HT-29 (cell line): ENCODE data around the gene CFAP410. TPM values are rescaled to one million over a fixed set of nuclear protein-coding genes. Genes with fewer than 3 reads are reported as not detected.
"Not testable (repeated sequence)": the region's sequence is repeated elsewhere in the genome, so short reads cannot be mapped to it uniquely, and the experiment has no call there.

ENCODE experiments used
- DNase-seq: peaks from one replicate; pipeline ENCODE4 v3.0.0-alpha.2; 2015; ENCODE audit warnings: low spot score
- total RNA-seq: library from RNA; depleted of rRNA; stranded (reverse); fragments of >200 nt; shearing (Covaris generic); gene quantifications from 2 replicates; pipeline ENCODE4 v1.2.3, GENCODE V29; 2014

Gene CFAP410
- total RNA-seq, 1 experiment from 2014 or later: 21.7 TPM

DNA sequence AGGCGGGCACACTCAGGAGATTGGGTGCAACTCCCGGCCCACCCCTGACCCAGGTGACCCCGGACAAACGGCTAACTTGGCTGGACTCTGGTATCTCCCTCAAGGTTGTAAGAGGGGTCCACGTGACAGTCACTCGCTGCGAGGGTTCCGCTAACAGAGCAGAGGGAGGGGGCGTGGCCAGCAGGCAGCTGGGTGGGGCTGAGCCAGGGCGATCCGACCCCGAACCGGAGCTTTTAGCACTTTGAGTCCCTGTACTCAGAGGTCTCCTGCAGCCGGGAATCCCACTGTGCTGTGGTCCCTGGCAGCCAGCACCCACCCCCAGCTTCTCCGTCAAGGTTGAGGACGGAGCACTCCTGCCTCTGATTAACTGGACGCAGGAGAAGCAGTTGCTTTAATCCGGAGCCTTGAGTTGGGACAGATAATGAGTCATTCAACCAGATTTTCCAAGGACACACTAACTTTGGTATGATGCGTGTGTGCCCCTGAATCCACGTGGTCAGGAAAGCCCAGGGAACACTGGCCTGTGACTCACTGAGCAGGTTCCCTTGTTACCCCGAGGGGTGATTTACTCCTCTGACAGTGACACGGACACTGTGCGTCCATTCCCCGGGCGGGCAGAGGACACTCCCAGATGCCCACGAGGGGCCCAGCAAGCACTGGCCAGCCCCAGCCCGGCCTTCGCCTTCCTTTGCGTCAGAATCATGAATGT lies 31.0 kb upstream of the CFAP410 start:
- no peak for DNase-seq

DNA sequence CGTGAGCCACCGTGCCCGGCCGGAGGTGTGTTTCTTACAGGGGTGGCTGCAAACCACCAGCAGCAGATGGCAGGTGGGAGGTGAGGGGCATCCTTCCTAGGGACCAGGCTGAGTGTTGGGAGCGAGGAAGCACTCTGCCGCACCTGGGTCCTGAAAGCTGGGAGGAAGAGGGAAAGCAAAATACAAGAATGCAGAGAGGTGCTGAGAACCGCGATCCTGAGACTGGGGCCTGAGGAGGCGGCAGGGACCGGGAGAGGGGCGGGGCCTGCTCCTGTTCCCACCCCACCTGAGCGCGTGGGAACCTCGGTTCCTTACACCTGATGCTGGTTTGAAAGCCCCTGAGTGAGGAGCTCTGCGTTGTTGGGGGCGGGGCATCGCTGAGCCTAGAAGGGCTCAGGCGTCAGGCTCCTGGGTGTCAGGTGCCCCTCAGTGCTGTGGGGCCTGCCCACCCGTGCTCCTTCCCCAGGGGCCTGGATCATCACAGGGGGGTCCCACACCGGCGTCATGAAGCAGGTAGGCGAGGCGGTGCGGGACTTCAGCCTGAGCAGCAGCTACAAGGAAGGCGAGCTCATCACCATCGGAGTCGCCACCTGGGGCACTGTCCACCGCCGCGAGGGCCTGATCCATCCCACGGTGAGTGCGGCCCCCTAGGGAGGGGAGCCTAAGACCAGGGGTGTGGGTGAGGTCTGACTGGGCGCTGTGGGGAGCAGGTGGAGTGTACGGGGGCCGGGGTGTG lies 29.7 kb upstream of the CFAP410 start:
- no peak for DNase-seq

DNA sequence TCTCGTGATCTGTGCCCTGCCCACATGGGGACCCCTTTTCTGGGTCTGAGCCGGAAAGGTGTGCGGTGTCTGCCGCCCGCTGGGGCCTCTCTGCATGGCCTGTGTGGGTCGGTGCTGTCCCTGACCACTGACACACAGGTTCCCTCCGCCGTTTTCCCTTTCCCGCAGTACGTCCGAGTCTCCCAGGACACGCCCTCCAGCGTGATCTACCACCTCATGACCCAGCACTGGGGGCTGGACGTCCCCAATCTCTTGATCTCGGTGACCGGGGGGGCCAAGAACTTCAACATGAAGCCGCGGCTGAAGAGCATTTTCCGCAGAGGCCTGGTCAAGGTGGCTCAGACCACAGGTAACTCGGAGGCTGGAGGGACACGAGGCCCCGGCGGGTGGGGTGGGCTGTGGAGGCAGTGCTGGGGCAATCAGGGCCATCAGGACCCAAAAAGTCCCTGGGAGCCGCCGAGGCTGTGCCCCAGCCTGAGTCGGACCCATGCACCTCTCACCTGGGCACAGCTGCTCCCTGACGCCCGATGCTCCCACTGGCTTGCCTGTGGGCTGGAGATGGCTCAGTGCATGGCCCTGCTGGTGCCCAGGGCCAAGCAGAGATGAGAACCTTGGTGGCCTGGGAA lies 27.5 kb upstream of the CFAP410 start:
- DNase-seq: no peak

DNA sequence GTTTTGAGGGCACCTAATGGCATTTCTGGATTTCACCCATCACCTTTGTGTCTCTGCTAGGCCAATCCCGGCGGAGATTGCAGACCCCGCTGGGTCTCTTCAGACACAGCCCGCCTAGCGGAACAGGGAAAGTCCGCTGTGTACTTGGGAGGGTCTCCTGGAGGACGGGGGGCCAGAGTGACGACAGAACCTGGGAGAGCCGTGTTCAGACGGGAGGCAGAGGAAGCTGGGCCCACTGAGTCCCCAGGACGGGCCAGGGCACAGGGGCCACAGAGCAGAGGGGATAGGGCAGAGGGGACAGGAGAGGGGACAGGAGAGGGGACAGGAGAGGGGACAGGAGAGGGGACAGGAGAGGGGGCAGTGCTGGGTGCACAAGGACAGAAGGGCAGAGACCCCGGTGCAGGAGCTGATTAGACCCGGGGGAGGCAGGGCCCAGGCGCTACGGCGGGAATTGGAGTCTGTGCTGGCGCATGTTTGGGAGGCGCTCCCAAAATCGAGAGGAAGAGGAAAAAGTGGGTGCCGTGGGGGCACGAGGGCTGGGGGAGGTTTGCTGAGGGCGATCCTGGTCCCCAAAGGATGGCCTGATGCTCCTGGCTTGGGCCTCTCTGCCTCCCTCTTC lies 26.9 kb upstream of the CFAP410 start:
- DNase-seq: no peak

DNA sequence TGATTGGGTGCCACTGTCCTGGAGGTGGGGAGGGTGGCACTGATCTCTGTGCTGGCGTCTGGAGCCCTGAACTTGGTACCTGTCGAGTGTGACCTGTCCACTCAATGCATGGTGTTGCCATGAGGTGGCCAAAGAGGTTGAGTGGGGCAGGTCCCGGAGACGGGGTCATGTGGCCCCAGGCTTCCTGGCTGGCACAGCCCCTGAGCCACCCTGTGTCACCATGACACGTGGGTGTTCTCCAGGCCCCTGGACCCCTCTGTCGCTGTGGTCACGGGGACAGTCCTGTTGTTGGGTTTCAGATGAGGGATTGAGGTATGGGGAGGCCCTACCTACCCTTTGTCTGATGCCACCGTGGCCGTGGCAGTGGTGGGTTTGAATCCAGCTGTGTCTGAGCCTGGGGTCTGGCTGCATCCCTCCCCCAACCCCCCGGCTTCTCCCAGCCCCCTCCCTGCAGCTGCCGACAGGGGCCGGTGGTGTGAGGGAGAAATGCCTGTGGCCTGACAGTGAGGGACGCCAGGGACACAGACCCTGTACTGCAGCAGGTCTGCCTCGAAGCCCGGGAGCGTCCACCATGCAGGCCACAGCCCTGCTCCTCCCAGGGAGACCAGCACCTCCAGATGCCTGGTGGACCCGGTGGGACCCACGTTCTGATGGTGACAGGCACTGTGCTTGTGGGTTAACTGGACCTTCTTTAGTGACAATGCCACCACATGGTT lies 26.2 kb upstream of the CFAP410 start:
- DNase-seq: no peak

DNA sequence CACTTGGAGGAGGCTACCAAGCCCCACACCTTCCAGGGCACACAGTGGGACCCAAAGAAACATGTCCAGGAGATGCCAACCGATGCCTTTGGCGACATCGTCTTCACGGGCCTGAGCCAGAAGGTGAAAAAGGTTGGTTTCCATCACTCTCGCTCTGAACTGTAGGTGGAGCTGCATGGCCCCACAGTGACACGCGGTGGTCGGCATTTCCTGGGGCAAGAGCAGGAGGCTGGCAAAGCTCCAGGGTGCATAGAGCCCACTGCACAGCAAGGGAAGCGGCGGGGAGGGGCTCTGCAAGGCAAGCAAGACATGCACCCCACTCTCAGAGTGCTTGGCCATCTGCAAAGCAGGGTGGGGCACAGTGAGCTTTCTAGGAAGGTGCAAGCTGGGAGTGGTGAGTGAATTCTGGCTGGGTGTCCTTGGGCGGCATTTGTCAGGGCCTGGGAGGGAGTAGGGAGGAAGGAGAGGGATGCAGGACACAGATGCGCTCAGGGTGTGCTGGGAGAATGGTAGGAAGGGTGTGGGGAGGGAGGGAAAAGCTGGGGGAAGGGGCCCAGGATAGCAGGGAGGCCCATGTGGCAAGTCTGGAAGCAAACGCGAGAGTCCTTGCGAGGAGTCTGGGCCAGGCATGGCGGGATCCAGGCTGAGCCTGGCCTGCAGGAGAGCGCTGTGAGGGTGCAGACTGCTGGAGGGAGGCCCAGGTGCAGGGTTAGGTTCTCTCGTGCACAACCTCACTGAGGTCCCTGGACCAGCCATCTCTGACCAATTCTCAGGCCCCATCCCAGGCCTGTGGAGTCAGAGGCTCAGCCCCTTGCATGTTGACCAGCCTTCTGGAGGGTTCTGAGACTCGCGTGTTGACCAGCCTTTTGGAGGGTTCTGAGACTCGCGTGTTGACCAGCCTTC lies 25.2 kb upstream of the CFAP410 start:
- DNase-seq: no peak

DNA sequence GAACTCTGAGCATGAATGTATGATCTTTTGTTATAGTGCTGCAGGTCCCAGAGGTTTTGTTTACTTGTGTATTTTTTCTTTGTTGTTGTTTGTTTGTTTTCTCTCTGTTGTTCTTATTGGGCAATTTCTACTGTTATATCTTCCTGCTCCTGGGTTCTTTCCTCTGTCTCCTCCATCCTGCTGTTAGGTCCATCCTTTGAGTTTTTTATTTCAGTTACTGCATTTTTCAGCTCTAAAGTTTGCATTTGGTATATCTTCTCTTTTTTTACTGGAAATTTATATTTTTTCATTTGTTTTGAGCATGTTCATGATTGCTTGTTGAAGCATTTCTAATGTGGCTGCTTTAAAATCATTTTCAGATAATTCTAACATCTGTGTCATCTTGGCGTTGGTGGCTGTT lies 24.1 kb upstream of the CFAP410 start:
- no peak for DNase-seq

DNA sequence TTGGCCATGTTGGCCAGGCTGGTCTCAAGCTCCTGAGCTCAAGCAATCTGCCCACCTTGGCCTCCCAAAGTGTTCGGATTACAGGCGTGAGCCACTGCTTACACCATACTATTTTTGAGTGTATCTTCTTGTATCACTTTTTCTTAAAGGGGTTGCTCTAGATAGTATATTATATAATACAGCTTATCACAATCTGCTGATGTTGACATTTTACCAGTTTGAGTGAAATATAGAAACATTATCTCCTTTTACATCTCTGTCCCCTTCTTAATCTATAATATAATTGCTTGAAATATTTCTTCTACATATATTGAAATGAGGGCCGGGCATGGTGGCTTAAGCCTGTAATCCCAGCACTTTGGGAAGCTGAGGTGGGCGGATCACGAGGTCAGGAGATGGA lies 22.7 kb upstream of the CFAP410 start:
- not testable (repeated sequence) for DNase-seq

DNA sequence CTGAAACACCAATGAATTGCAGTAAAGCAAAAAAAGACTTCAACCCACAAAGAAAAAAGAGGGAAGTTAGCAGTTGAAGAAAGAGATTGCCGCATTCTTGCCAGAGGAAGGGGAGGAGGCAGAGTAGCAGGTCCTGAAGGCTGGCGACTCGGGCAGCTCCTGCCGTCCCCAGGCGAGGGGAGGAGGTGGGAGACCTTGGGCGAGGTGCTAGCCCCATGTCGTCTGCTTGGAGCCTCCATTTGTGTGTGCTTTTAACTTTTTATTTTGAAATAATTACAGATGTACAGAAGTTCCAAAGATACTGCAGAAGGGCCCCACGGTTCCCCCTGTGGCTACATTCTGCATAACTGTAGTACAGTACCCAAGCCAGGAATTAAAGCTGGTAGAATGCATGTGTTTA lies 21.0 kb upstream of the CFAP410 start:
- DNase-seq: no peak

DNA sequence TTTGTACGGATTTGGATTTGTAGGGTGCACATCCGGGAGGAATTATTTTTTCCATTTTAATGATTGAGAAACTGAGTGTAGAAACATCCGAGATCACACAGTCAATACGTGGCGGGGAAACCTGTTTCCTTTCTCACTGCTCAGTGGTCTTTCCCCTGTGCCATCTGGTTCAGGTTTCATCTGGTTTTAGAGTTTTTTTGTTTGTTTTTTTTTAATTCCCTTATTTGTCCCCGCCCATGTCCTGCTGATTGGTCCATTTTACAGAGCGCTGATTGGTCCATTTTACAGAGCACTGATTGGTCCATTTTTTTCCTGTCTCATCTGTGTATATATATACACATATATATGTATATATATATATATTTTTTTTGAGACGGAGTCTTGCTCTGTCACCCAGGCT lies 20.2 kb upstream of the CFAP410 start:
- DNase-seq: no peak

DNA sequence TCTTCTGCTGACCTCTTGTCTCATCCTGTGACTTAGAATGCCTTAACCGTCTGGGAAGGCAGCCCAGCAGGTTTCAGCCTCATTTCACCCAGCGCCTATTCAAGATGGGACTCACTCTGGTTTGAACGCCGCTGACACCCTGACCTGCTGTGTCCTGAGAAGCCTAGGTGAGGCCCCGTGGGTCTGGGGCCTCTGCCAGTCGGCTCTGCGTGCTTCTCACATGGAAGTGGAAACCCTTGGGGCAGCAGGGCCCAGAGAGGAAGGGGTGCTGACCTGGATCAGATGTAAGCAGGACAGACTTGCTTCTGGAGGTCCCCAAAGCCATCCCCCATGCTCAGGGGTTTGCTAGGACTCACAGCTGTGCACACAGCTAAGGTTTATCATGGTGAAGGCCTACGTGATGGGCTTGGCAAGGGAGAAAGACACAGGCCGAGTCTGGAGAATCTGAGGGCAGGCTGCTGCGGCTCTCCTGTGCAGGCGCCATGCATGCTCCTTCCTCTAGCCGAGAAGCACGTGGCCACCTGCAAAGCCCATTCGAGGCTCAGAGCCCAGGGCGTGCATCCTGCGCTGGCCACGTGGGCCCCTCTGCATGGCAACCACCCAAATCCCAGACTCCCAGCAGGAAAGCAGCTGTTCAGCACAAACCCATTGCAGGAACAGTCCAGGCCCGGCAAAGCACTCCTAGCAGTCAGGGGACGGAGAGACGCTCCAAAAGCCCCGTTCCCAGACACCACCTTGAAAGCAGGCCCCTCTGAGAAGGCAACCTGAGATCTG lies 18.1 kb upstream of the CFAP410 start:
- DNase-seq: no peak

DNA sequence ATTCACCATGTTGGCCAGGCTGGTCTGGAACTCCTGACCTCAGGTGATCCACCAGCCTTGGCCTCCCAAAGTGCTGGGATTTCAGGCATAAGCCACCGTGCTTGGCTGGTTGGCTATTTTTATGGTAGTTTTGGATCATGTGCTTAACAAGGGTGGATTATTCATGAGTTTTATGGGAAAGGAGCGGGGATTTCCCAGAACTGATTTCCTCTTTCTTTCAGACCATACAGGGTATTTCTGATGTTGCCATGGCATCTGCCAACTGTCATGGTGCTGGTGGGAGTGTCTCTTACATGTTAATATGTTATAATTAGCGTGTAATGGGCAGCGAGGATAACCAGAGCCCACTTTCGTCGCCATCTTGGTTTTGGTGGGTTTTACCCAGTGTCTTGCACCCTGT lies 17.4 kb upstream of the CFAP410 start:
- DNase-seq: no peak

DNA sequence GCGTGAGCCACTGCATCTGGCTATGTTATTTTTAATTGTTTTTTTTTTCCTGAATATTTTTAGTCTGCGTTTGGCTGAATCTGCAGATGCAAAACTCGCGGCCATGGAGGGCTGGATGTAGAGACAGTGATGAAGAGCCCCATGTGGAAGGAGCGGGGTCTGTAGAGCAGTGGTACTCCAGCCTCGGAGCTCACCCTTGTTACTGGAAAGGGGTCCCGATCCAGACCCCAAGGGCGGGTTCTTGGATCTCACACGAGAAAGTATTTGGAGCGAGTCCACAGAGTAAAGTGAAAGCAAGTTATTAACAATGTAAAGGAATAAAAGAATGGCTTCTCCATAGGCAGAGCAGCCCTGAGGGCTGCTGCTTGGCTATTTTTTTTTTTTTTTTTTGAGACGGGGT lies 17.0 kb upstream of the CFAP410 start:
- DNase-seq: no peak

DNA sequence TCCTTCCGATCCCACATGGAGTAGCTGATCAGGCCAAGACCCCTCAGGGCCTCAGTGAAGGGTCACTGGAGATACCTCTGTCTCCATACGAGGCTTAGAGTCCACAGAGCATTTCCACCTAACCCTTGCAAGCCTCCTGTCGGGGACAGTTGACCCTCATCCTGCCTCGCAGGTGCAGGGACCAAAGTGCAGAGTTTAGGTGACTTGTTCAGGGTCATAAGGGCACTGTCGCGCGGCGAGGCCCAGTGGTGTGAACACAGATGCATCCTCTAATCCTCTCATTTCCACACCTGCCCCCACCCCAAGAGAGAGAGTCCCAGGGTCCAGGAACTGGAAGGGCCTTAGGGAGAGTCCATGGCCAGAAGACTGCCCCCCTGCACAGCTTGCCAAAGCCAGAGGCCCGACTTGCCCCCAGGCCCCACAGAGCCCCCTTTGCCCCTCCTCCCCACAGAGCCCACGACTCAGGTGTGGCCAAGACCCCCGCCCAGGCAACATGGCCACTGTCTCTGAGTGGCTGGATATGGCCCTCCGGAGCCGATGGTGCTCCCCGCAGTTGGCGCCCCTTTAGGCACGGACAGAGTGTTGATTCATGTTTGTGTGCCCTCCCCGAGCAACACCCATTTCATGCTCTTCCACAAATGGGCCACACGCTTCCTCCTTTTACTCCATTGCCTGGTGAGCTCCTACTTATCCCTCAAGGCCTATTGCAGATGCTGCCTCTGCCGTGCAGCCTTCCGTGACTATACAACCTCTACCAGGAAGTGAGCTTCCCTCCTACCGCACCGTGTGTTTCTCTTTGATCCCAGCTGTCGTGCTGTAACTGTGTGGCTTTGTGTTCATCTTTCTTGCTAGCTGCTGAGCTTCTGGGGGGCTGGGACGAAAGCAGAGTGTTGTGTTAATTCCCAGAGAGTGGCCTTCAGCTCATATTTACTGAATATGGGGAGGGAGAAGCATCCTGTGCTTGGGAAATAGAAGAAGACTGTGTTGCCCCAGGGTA lies 15.9 kb upstream of the CFAP410 start:
- DNase-seq: no peak

DNA sequence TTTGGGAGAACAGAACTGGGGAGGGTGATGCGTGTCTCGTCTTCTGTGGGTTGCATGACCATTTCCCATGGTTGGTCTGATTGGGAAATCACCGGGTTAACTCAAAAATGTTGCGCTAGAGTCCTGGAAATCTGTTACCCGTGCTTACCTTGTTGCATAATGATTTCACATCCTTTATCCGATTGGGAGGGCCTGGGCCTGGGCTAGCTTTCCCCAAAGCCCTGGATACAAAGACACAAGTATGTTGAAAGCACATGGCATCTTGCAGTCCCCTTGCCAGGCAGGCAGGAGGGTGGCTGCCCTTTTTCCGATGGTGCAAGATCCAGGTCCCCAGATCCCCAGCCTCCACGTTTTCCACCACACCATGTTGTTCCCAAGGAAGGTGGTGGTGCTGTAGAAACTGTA lies 14.8 kb upstream of the CFAP410 start:
- no peak for DNase-seq

DNA sequence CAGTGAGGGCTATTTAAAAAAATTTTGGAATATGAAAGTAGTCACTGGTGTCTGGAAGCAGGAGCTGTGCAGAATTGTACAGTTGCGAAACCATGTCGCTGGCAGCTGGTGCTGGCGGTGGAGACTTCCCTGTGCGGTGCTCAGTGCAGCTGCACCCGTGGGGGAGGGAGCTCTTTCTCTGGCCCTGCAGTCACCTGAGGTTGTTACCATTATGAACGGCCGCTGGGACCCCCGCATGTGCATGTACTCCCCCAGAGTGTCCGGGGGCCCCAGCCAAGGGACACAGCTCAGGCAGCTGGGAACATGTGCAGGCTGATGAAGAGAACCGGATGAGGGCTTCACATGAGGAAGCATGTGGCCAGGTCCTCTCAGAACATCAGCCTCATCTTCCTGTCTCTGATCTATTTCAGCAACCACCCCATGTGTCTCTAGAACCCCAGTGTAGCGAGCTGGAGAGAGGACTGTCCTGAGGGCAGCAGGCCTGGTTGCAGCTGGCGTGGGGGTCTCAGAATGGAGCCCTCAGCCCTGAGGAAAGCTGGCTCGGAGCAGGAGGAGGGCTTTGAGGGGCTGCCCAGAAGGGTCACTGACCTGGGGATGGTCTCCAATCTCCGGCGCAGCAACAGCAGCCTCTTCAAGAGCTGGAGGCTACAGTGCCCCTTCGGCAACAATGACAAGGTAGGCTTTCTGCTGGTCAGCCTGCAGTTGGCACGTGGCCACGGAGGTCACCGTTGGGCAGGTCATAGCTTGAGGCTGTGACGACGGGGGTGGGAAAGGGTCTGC lies 14.2 kb upstream of the CFAP410 start, which contains the start of gene TRPM2:
TSS of gene TRPM2 (plus strand) at position 431 of the 780 bp plus-strand sequence. CDS start at position 511, 80 bp downstream.
- DNase-seq: no peak

DNA sequence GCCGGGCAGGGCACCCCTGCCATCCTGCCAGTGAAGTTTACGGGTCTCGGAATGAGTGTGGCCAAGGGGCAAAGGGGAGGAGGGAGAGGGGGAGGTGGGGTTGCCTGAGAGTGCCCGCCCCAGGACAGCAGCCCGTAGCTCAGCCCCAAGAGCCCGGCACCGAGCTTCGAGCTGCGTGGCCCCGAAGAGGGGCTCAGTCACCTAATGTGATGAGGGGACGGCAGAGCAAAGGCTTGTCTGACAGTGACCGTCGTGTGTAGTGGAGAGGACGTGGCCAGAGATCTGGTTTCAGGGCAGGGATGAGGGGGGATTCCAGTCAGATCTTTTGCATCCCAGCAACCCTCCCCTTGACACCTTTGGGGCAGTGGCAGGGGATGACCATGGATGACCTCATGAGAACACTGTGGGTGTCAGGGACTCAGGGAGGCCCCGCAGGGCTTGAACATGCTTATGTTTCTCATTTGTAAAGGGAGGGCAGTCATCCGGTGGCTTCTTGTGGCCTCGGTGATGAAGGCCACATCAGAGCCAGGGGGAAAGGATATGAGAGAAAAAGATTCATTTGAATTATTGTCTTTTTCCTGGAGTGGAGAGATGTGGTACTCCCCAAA lies 13.2 kb upstream of the CFAP410 start:
- DNase-seq: no peak
